GM19463 (cell line): ENCODE data around the gene MYCL.
A peak's percentile ranks its signal among the peaks of the same experiment; 100 is the strongest.
"Not testable (repeated sequence)": the region's sequence is repeated elsewhere in the genome, so short reads cannot be mapped to it uniquely, and the experiment has no call there.

Experiments used
- ATAC-seq: cut with Tn5 transposase; IDR thresholded peaks from one replicate; pipeline ENCODE4 v1.9.1; 2021; ENCODE audit warnings: mild to moderate bottlenecking, moderate library complexity; ENCODE audit not compliant: unreplicated experiment

MYCL gene

GRCh38 chr1:39919545-39919944, 17.8 kb upstream of the MYCL start:
- ATAC-seq, result no peak

- ATAC-seq, result no peak
Observed at GRCh38 chr1:39917825-39918224, 16.1 kb upstream of the MYCL start.

GRCh38 chr1:39915499-39916129, 13.9 kb upstream of the MYCL start:
- no peak for ATAC-seq

GRCh38 chr1:39913136-39913535, 11.4 kb upstream of the MYCL start:
- ATAC-seq, result not testable (repeated sequence)

- ATAC-seq, result no peak
Observed at GRCh38 chr1:39910263-39910662, 8.5 kb upstream of the MYCL start.

GRCh38 chr1:39908534-39908933, 6.8 kb upstream of the MYCL start:
- ATAC-seq, result no peak

GRCh38 chr1:39907528-39908453, 6.1 kb upstream of the MYCL start:
- no peak for ATAC-seq

- no peak for ATAC-seq
Observed at GRCh38 chr1:39905172-39905571, 3.5 kb upstream of the MYCL start.

GRCh38 chr1:39902460-39902807, 717 bp upstream of the MYCL start:
- no peak for ATAC-seq

- ATAC-seq, result peak; percentile 19
Observed at GRCh38 chr1:39901464-39901713, 328 bp downstream of the MYCL start.

GRCh38 chr1:39900662-39901463, 854 bp downstream of the MYCL start:
- ATAC-seq, result no peak

- no peak for ATAC-seq
Observed at GRCh38 chr1:39899611-39900538, 1.8 kb downstream of the MYCL start.

GRCh38 chr1:39898648-39899603, 2.8 kb downstream of the MYCL start:
- ATAC-seq, result no peak

- no peak for ATAC-seq
Observed at GRCh38 chr1:39898191-39898590, 3.5 kb downstream of the MYCL start.

- no peak for ATAC-seq
Observed at GRCh38 chr1:39896909-39897685, 4.6 kb downstream of the MYCL start.

- ATAC-seq, result no peak
Observed at GRCh38 chr1:39895731-39896480, 5.8 kb downstream of the MYCL start.

GRCh38 chr1:39894884-39895495, 6.7 kb downstream of the MYCL start:
- no peak for ATAC-seq
